Measurements from ENCODE around the gene WBP2NL. TPM values are rescaled to one million over a fixed set of nuclear protein-coding genes. Genes with fewer than 3 reads are reported as not detected.

Gene WBP2NL
- total RNA-seq, 1 donor = 0.72 TPM

DNA sequence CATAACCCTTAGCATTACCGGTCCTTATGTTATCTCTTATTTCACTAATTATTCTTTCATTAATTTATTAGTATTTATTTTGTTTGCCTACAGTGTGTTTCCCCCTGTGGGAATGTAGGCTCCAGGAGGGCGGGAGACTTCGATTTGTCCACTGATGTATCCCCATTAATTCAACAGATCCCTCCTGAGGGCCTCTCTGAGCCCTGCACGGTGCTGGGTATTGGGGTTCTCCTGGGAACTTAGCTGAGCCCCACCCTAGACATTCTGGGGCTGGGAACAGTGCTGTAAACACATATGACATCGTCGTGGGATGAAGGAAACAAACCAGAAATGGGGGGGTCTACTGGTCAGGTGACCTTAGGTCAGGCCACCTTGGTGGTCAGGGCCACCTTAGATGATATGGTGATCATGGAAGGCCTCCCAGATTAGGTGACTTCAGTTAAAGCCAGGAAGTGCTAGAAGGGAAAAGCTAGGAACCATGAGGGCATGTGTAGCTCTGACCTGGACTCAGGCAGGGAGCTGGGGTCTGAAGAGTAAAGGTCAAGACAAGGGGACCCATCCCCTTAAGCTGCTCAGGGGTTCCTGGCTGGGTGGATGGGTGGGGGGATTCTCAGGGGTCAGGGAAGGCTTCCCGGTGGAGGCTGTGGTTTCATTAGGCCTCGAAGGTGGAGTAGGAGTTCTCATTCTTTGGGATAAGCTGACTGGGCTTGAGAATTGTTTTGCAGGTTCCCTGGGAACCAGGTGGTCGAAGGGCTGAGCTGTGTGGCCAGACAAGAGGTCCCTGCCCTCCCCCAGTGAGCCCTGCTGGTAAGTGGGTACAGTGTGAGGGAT lies 76.5 kb downstream of the WBP2NL start:
- peak overlapping the region; percentile 84 for H3K27ac ChIP-seq (ENCODE audit: low read depth, low read length)
- H3K9me3 ChIP-seq (ENCODE audit: low read depth, low read length) = no peaks in the 10 kb centered on the region
- DNase-seq (ENCODE audit: insufficient read length, low spot score, missing footprints) = peak; percentile 70
- peaks cover 30% of the 10 kb centered on the region for H3K36me3 ChIP-seq (ENCODE audit: insufficient read depth, low read length)
- H3K4me1 ChIP-seq (ENCODE audit: insufficient read depth, low read length) = peaks cover 33% of the 10 kb centered on the region
- no peaks in the 10 kb centered on the region for H4K20me1 ChIP-seq (ENCODE audit: insufficient read depth, low read length)
- TF ChIP-seq, protein P1, sequence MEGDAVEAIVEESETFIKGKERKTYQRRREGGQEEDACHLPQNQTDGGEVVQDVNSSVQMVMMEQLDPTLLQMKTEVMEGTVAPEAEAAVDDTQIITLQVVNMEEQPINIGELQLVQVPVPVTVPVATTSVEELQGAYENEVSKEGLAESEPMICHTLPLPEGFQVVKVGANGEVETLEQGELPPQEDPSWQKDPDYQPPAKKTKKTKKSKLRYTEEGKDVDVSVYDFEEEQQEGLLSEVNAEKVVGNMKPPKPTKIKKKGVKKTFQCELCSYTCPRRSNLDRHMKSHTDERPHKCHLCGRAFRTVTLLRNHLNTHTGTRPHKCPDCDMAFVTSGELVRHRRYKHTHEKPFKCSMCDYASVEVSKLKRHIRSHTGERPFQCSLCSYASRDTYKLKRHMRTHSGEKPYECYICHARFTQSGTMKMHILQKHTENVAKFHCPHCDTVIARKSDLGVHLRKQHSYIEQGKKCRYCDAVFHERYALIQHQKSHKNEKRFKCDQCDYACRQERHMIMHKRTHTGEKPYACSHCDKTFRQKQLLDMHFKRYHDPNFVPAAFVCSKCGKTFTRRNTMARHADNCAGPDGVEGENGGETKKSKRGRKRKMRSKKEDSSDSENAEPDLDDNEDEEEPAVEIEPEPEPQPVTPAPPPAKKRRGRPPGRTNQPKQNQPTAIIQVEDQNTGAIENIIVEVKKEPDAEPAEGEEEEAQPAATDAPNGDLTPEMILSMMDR (IDR thresholded peaks at IDR 0.05; ENCODE audit: extremely low read depth, low read depth, low read length) = no peak
- H2AFZ ChIP-seq (ENCODE audit: low read length) = peak overlapping the region; percentile 70
- H3K27me3 ChIP-seq (ENCODE audit: insufficient read depth, low read length) = no peaks in the 10 kb centered on the region
- H3K4me3 ChIP-seq (ENCODE audit: insufficient read depth, low read length) = peak overlapping the region; percentile 87
- H3K79me2 ChIP-seq (ENCODE audit: insufficient read depth, low read length) = peaks cover 24% of the 10 kb centered on the region
- H3K4me2 ChIP-seq (ENCODE audit: insufficient read depth, low read length) = peak overlapping the region; percentile 84

DNA sequence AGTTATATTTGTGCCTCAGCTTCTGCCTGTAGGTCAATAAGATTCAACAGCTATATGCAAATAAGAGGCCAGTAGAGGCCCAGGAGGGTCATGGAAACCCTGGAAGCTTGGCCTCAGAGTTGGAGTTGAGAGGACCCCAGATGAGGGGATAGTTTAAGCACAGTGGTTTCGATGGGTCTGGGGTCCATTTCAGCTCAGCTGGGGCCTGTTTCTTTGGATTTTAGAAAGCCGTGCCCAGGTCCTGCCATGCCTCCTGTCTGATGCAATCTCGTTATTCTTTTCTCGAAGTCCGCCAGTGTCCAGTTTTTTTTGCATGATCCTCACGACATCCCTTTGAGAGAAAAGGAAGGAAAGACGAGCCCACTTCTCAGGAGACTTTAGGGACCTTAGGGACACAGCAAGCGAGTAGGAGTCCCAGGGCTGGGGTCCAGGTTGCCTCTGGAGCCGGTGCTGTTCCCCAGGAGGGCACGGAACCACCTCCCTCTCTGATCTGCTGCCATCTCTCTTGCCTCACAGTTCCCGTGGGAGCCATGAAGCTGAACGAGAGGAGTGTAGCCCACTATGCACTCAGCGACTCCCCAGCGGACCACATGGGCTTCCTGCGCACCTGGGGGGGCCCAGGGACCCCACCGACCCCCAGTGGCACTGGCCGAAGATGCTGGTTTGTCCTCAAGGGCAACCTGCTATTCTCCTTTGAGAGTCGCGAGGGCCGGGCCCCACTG lies 78.3 kb downstream of the WBP2NL start:
- H3K4me2 ChIP-seq (ENCODE audit: insufficient read depth, low read length) = no peak overlapping the region

DNA sequence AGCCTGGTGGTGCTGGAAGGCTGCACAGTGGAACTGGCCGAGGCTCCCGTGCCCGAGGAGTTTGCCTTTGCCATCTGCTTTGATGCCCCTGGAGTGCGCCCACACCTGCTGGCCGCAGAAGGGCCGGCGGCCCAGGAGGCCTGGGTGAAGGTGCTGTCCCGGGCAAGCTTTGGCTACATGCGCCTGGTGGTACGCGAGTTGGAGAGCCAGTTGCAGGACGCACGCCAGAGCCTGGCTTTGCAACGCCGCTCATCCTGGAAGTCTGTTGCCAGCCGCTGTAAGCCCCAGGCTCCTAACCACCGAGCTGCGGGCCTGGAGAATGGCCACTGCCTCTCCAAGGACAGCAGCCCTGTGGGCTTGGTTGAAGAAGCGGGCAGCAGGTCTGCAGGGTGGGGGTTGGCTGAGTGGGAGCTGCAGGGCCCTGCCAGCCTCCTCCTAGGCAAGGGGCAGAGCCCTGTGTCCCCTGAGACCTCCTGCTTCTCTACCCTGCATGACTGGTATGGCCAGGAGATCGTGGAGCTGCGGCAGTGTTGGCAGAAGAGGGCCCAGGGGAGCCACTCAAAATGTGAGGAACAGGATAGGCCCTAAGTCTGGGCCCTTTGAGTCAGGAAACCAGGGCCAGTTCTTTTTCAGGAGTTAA lies 79.0 kb downstream of the WBP2NL start:
- H2AFZ ChIP-seq (ENCODE audit: low read length) = no peak overlapping the region
- peak; percentile 69 for DNase-seq (ENCODE audit: insufficient read length, low spot score, missing footprints)
- H3K4me2 ChIP-seq (ENCODE audit: insufficient read depth, low read length) = no peak overlapping the region
- H3K27me3 ChIP-seq (ENCODE audit: insufficient read depth, low read length) = no peaks in the 10 kb centered on the region
- H3K27ac ChIP-seq (ENCODE audit: low read depth, low read length) = no peak overlapping the region
- no peak overlapping the region for H3K4me3 ChIP-seq (ENCODE audit: insufficient read depth, low read length)
- TF ChIP-seq, protein P1 (IDR thresholded peaks at IDR 0.05; ENCODE audit: extremely low read depth, low read depth, low read length) = no peak
- H3K79me2 ChIP-seq (ENCODE audit: insufficient read depth, low read length) = peaks cover 35% of the 10 kb centered on the region
- peaks cover 39% of the 10 kb centered on the region for H3K36me3 ChIP-seq (ENCODE audit: insufficient read depth, low read length)
- H3K9me3 ChIP-seq (ENCODE audit: low read depth, low read length) = no peaks in the 10 kb centered on the region
- H3K4me1 ChIP-seq (ENCODE audit: insufficient read depth, low read length) = peaks cover 26% of the 10 kb centered on the region
- H4K20me1 ChIP-seq (ENCODE audit: insufficient read depth, low read length) = no peaks in the 10 kb centered on the region

More for the DNA sequence above, 78.3 kb downstream of the WBP2NL start:
- peak; percentile 57 for DNase-seq (ENCODE audit: insufficient read length, low spot score, missing footprints)
- H3K27me3 ChIP-seq (ENCODE audit: insufficient read depth, low read length) = no peaks in the 10 kb centered on the region
- peaks cover 26% of the 10 kb centered on the region for H3K4me1 ChIP-seq (ENCODE audit: insufficient read depth, low read length)
- no peak overlapping the region for H3K4me3 ChIP-seq (ENCODE audit: insufficient read depth, low read length)
- H2AFZ ChIP-seq (ENCODE audit: low read length) = no peak overlapping the region
- H3K27ac ChIP-seq (ENCODE audit: low read depth, low read length) = peak overlapping the region; percentile 14
- H3K9me3 ChIP-seq (ENCODE audit: low read depth, low read length) = no peaks in the 10 kb centered on the region
- H4K20me1 ChIP-seq (ENCODE audit: insufficient read depth, low read length) = no peaks in the 10 kb centered on the region
- H3K79me2 ChIP-seq (ENCODE audit: insufficient read depth, low read length) = peaks cover 30% of the 10 kb centered on the region
- TF ChIP-seq, protein P1 (IDR thresholded peaks at IDR 0.05; ENCODE audit: extremely low read depth, low read depth, low read length) = no peak
- peaks cover 34% of the 10 kb centered on the region for H3K36me3 ChIP-seq (ENCODE audit: insufficient read depth, low read length)

Small RNA genes within 50 kb of the gene (small RNA-seq; reads per million reads assigned to genes)
- not detected for gene SNORD13P1

Other genes starting within 250 kb of the WBP2NL start
- 8.3 and 11.8 TPM in 2 replicates for gene CCDC134, start 198.1 kb upstream of the WBP2NL start, total RNA-seq
- 71.6 and 80.3 TPM in 2 replicates for gene SREBF2, start 165.7 kb upstream of the WBP2NL start, total RNA-seq
- not detected in 2 replicates for gene SHISA8, start 83.7 kb upstream of the WBP2NL start, total RNA-seq
- gene TNFRSF13C, start 72.0 kb upstream of the WBP2NL start, total RNA-seq = under 0.01 TPM in 2 replicates
- gene CENPM, start 51.6 kb upstream of the WBP2NL start, total RNA-seq = 1.2 and 1.8 TPM in 2 replicates
- gene SEPTIN3, start 29.3 kb upstream of the WBP2NL start, total RNA-seq = 0.29 and 0.36 TPM in 2 replicates
- gene NAGA, start 72.0 kb downstream of the WBP2NL start, total RNA-seq = 35.9 and 44.2 TPM in 2 replicates
- gene PHETA2, start 75.5 kb downstream of the WBP2NL start, total RNA-seq = 23.9 and 26.2 TPM in 2 replicates
- gene SMDT1, start 80.9 kb downstream of the WBP2NL start, total RNA-seq = 4.7 and 7.7 TPM in 2 replicates
- gene NDUFA6, start 92.0 kb downstream of the WBP2NL start, total RNA-seq = 33.0 and 41.6 TPM in 2 replicates
- gene CYP2D6, start 132.0 kb downstream of the WBP2NL start, total RNA-seq = 0.29 and 0.36 TPM in 2 replicates